ENCODE results near the gene LRFN5. TPM values are rescaled to one million over a fixed set of nuclear protein-coding genes. Genes with fewer than 3 reads are reported as not detected.
"Not testable (repeated sequence)": the region's sequence is repeated elsewhere in the genome, so short reads cannot be mapped to it uniquely, and the experiment has no call there.

LRFN5 gene
- total and polyA plus RNA-seq, 10 of the 15 experiments (the other 5 are each of a cell fraction or from before 2014, with no cell fraction given) = 0.06 to 1.2 TPM; not detected in 8

- H3K4me3 ChIP-seq; ATAC-seq; H3K27ac ChIP-seq (ENCODE audit: control insufficient read depth, insufficient read depth); POLR2A ChIA-PET; BruUV-seq (replicated peaks); RAD21 ChIA-PET (ENCODE audit: unreplicated experiment); intact Hi-C loops (cut with micrococcal nuclease; ENCODE audit: unreplicated experiment); SMC1A ChIA-PET (ENCODE audit: uncharacterized antibody, unreplicated experiment); FAIRE-seq; CTCF ChIA-PET; H3K9me3 ChIP-seq (replicated peaks; ENCODE audit: control insufficient read depth, insufficient read depth, low read length); DNase-seq (ENCODE audit: low read depth, low spot score); H3K4me1 ChIP-seq (ENCODE audit: control insufficient read depth, insufficient read depth, low read length); in situ Hi-C loops (cut with MboI); H4K20me1 ChIP-seq (ENCODE audit: control insufficient read depth, insufficient read depth); H3K79me2 ChIP-seq (ENCODE audit: control insufficient read depth, insufficient read depth, low read length); H3K27me3 ChIP-seq (replicated peaks in 1 of 2; ENCODE audit: control insufficient read depth in 2 of 2, insufficient read depth in 2 of 2, low read length in 1 of 2); H3K36me3 ChIP-seq (ENCODE audit: control insufficient read depth in 2 of 2, insufficient read depth in 2 of 2, low read length in 1 of 2); H3K4me2 ChIP-seq (ENCODE audit: control insufficient read depth, insufficient read depth); H2AFZ ChIP-seq (ENCODE audit: control insufficient read depth, low read depth, low read length); H3K9ac ChIP-seq (ENCODE audit: control insufficient read depth, insufficient read depth, low read length): not testable (repeated sequence)
- 59% methylated on average over 12 of the region's 12 CpGs for WGBS (ENCODE audit: insufficient coverage, insufficient replicate concordance, low lambda C conversion rate, missing lambda C conversion rate)
Observed at GRCh38 chr14:41911155-41911554, 304.5 kb downstream of the LRFN5 start.

- ATAC-seq (no peak), FAIRE-seq (no peak), DNase-seq (ENCODE audit: low read depth, low spot score) (no peak)
- H3K4me3 ChIP-seq = no peak overlapping the region
- no peak for TF ChIP-seq NFYA (IDR thresholded peaks at IDR 0.05; ENCODE audit: borderline replicate concordance, low read depth, low read length)
- no peak for TF ChIP-seq IRF3 (IDR thresholded peaks at IDR 0.05)
- TF ChIP-seq RAD51 (IDR thresholded peaks at IDR 0.05) = no peak
- no peak for TF ChIP-seq MYB (IDR thresholded peaks at IDR 0.05; ENCODE audit: borderline replicate concordance, low read depth, low read length)
- TF ChIP-seq SUPT20H (IDR thresholded peaks at IDR 0.05; ENCODE audit: borderline replicate concordance, control insufficient read depth, low read depth, low read length) = no peak
- TF ChIP-seq KDM1A (IDR thresholded peaks at IDR 0.05; ENCODE audit: borderline replicate concordance) = no peak
- no peak for TF ChIP-seq EZH2 (IDR thresholded peaks at IDR 0.05; ENCODE audit: borderline replicate concordance, control insufficient read depth, low read depth, low read length)
- no peak for TF ChIP-seq SREBF2 (IDR thresholded peaks at IDR 0.05; ENCODE audit: low read length)
- no peak for TF ChIP-seq MYC (IDR thresholded peaks at IDR 0.05; ENCODE audit: insufficient read depth, insufficient read length, insufficient replicate concordance, low read length, severe bottlenecking)
- TF ChIP-seq USF1 (IDR thresholded peaks at IDR 0.05; ENCODE audit: borderline replicate concordance, extremely low read length, insufficient read depth, low read depth, low read length) = no peak
- no peak for TF ChIP-seq SP1 (IDR thresholded peaks at IDR 0.05; ENCODE audit: low read depth, low read length)
- no peak overlapping the region for H2AFZ ChIP-seq (ENCODE audit: control insufficient read depth, low read depth, low read length)
- H3K27me3 ChIP-seq (replicated peaks in 1 of 2; ENCODE audit: control insufficient read depth in 2 of 2, insufficient read depth in 2 of 2, low read length in 1 of 2) = no peaks in the 10 kb centered on the region
- ChIA-PET SMC1A (ENCODE audit: uncharacterized antibody, unreplicated experiment) (no interaction called here), RAD21 (ENCODE audit: unreplicated experiment) (no interaction called here), POLR2A (no interaction called here), CTCF (no interaction called here)
- H3K4me1 ChIP-seq (ENCODE audit: control insufficient read depth, insufficient read depth, low read length) = no peaks in the 10 kb centered on the region
- in situ Hi-C loops (cut with MboI) (no loop called here), intact Hi-C loops (cut with micrococcal nuclease; ENCODE audit: unreplicated experiment) (no loop called here)
- H3K79me2 ChIP-seq (ENCODE audit: control insufficient read depth, insufficient read depth, low read length) = no peaks in the 10 kb centered on the region
- BruUV-seq (replicated peaks) = no TSS peak
- WGBS (ENCODE audit: insufficient coverage, insufficient replicate concordance, low lambda C conversion rate, missing lambda C conversion rate) = 31% methylated on average over 2 of the region's 2 CpGs
- H3K27ac ChIP-seq (ENCODE audit: control insufficient read depth, insufficient read depth) = no peak overlapping the region
- H3K4me2 ChIP-seq (ENCODE audit: control insufficient read depth, insufficient read depth) = no peak overlapping the region
- H4K20me1 ChIP-seq (ENCODE audit: control insufficient read depth, insufficient read depth) = no peaks in the 10 kb centered on the region
- no peaks in the 10 kb centered on the region for H3K9me3 ChIP-seq (replicated peaks; ENCODE audit: control insufficient read depth, insufficient read depth, low read length)
- H3K36me3 ChIP-seq (ENCODE audit: control insufficient read depth in 2 of 2, insufficient read depth in 2 of 2, low read length in 1 of 2) = no peaks in the 10 kb centered on the region
- no peak overlapping the region for H3K9ac ChIP-seq (ENCODE audit: control insufficient read depth, insufficient read depth, low read length)
Observed at GRCh38 chr14:41913398-41913797, 306.7 kb downstream of the LRFN5 start.

All from GM12878 (cell line).